ENCODE results near the gene PCDH7.

- TF ChIP-seq CTCF (IDR thresholded peaks at IDR 0.05) (no peak), POLR2A (IDR thresholded peaks at IDR 0.05; ENCODE audit: low read depth) (no peak), EP300 (IDR thresholded peaks at IDR 0.05) (no peak)
Observed at GRCh38 chr4:30722359-30723200, 2.4 kb downstream of the PCDH7 start.

All from esophagus muscularis mucosa (tissue), 4 donors.